Muscle layer of colon (tissue), 2 donors: ENCODE results near the gene NCOR1.
"Not testable (repeated sequence)": the region's sequence is repeated elsewhere in the genome, so short reads cannot be mapped to it uniquely, and the experiment has no call there.

ENCODE experiments used
- H3K27ac ChIP-seq: one replicate; pipeline ENCODE4 v1.7.0; 2013; ENCODE audit warnings: low read depth, mild to moderate bottlenecking, low read length, moderate library complexity
- H3K27me3 ChIP-seq, 2 donors: one replicate each; pipeline ENCODE4 v1.7.0; 2013; ENCODE audit warnings: low read length in 2 of 2, mild to moderate bottlenecking in 2 of 2; ENCODE audit not compliant: insufficient read depth in 2 of 2, control insufficient read depth in 1 of 2
- H3K36me3 ChIP-seq: one replicate; pipeline ENCODE4 v1.7.0; 2013; ENCODE audit warnings: mild to moderate bottlenecking, low read length; ENCODE audit not compliant: insufficient read depth
- H3K4me1 ChIP-seq: one replicate; pipeline ENCODE4 v1.7.0; 2013; ENCODE audit warnings: mild to moderate bottlenecking, low read length; ENCODE audit not compliant: insufficient read depth
- H3K4me3 ChIP-seq, 2 donors: one replicate each; pipeline ENCODE4 v1.7.0; 2013; ENCODE audit warnings: low read length in 2 of 2, low read depth in 1 of 2, mild to moderate bottlenecking in 1 of 2, moderate library complexity in 1 of 2
- H3K9ac ChIP-seq: one replicate; pipeline ENCODE4 v1.7.0; 2013; ENCODE audit warnings: low read length
- H3K9me3 ChIP-seq: one replicate; pipeline ENCODE4 v1.7.0; 2013; ENCODE audit warnings: mild to moderate bottlenecking, low read length
- donor health status: abdominal sarcoma.
- donor health status: Adenocarcinoma of cecum.

NCOR1 gene

DNA sequence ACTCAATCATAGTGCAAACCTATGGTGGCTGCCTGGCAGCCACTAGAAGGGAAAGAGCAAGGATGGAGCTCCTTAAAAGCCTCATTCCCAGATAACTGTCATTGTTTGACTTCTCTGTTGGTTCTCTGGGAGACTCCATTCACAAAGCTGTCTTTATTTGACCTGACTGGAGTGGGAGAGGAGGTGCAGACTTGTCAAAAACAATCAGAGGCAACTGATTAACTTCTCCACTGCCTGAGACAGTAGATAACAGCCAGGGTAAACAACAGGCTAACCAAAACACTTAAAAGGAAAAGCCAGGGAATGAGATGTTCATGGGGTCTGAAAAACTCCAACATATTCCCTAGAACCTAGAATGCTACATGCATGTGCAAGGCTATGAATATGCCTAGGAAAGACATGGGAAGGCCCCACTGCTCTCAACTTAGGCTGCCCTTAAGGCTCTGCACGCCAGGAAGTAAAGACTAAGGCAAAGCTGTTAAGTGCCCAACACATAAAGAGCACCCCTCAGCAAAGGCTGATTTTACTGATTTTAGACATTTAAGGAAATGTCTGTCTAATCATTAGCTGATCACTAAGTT is 133.7 kb downstream of the NCOR1 start:
- Histone ChIP-seq H3K4me3 (no peak overlapping the region), H3K9me3 (no peaks in the 10 kb centered on the region), H3K9ac (no peak overlapping the region), H3K27ac (no peak overlapping the region), H3K4me1 (peaks cover 18% of the 10 kb centered on the region), H3K27me3 (no peaks in the 10 kb centered on the region), H3K36me3 (peaks cover 20% of the 10 kb centered on the region)

DNA sequence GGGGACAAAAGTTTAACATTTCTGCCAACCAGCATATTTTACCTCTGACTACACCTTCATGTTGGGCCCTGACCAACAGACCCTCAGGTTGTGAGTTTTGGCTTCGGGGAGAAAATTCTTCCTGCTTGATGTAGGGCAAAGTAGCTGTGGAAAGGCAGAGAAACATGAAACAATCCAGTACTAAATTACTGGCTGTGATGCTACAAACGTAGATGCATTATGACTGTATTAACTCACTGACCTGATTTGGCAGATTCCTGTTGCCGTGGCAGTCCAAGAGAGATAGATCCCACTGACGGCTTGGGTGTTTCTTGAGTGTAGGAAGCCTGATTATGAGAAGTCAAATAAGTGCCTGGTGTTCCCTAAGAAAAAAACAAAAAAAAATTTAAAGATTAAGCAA is 135.0 kb downstream of the NCOR1 start:
- Histone ChIP-seq H3K27ac (no peak overlapping the region), H3K27me3 (no peaks in the 10 kb centered on the region), H3K36me3 (peaks cover 19% of the 10 kb centered on the region), H3K4me3 (no peak overlapping the region), H3K4me1 (peaks cover 10% of the 10 kb centered on the region), H3K9ac (no peak overlapping the region), H3K9me3 (no peaks in the 10 kb centered on the region)

DNA sequence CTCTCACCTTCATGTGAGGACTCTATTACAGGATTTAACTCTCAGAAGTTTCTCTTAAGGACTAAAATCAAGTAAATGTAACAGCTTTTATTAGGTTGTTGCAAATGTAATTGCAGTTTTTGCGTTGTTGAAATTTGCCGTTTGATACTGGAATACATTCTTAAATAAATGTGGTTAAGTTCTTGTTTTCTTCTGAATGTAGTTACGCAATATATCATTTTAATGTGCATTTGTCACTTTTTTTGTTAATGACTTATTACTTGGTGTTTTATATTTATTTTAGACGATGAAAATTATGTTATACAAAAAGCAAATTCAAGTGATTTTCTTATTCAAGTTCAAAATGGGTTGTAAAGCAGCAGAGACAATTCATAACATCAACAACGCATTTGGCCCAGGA is 139.4 kb downstream of the NCOR1 start:
- Histone ChIP-seq H3K4me3 (no peak overlapping the region), H3K9me3 (no peaks in the 10 kb centered on the region), H3K36me3 (peaks cover 45% of the 10 kb centered on the region), H3K27me3 (no peaks in the 10 kb centered on the region), H3K9ac (no peak overlapping the region), H3K27ac (no peak overlapping the region), H3K4me1 (no peaks in the 10 kb centered on the region)

DNA sequence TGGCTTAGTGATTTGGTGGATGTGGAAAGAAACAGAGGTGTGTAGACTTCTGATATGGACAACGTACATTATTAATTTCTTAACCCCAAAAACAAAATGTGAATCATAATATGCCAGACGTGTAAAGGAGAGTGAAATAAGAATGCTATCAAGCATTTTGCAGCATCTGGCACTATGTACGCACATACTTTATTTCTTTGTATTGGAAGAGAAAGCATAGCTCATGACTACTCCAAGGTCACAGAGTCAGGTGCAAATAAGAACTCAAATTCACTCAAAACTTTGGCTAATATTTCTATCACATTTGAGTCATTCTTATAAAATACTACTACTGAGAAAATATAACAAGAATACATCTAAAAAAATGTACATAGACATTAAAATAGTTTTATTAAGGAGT is 140.9 kb downstream of the NCOR1 start:
- H3K9me3 ChIP-seq = no peaks in the 10 kb centered on the region
- H3K27me3 ChIP-seq = no peaks in the 10 kb centered on the region
- H3K27ac ChIP-seq = no peak overlapping the region
- peaks cover 55% of the 10 kb centered on the region for H3K36me3 ChIP-seq
- H3K9ac ChIP-seq = no peak overlapping the region
- no peak overlapping the region for H3K4me3 ChIP-seq
- no peaks in the 10 kb centered on the region for H3K4me1 ChIP-seq

DNA sequence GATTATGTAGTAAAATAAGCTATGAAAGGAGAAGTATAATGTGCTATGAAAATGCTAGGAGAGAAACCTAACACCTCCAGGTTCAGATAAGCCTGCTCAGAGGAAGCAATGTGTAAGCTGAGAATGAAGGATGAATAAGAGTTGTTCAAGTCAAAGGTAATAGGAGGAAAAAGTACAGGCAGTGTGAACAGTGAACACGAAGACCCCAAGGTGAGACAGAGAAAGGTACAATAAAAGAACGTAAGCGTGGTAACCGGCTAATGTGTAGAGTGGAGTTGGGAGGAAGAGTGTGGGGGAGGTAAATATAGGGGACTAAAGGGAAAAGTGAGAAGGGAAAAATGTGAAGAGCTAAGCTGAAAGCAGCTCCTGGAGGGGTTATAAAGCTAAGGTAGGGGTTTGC is 141.5 kb downstream of the NCOR1 start:
- Histone ChIP-seq H3K27me3 (no peaks in the 10 kb centered on the region), H3K4me3 (no peak overlapping the region), H3K27ac (no peak overlapping the region), H3K4me1 (no peaks in the 10 kb centered on the region), H3K9me3 (no peaks in the 10 kb centered on the region), H3K9ac (no peak overlapping the region), H3K36me3 (peaks cover 52% of the 10 kb centered on the region)

DNA sequence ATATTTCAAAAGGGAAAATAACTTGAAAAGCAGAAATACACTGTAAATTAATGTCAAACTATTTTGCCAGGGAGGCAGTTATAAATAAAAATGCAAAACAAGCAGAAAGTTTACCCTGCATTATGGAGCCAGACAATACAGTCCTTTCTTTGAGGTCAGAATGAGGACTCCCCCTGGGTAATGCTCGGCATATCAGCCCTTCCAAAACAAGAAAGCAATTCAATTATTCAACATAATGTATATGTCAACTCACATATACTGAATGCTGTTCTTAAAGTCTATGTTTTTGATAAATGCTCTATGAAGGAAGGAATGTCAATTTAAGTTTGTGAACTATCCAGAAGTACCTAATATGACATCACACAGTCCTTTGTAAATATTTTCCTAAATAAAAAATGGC is 143.3 kb downstream of the NCOR1 start:
- no peak overlapping the region for H3K9ac ChIP-seq
- no peaks in the 10 kb centered on the region for H3K9me3 ChIP-seq
- H3K36me3 ChIP-seq = peaks cover 49% of the 10 kb centered on the region
- no peaks in the 10 kb centered on the region for H3K27me3 ChIP-seq
- H3K4me1 ChIP-seq = peaks cover 7% of the 10 kb centered on the region
- no peak overlapping the region for H3K4me3 ChIP-seq
- H3K27ac ChIP-seq = no peak overlapping the region

DNA sequence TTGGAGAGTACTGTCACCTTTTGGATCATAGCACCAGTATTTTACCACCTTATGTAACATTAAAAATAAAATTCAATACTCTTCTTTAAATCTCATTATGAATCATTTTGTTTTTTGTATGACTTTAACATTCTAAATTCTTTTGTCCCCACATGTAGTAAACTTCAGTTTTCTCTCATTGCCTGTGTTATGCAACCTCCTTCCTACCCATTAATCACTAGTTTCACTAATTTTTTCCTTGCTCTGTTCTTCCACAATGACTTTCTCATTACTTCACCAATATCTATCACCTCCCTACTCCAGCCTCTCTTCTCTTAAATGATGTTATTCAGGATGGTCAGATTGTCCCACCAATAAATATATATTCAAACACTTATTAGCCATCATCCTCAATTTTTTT is 147.0 kb downstream of the NCOR1 start:
- peaks cover 66% of the 10 kb centered on the region for H3K36me3 ChIP-seq
- no peaks in the 10 kb centered on the region for H3K9me3 ChIP-seq
- H3K4me3 ChIP-seq = no peak overlapping the region
- no peaks in the 10 kb centered on the region for H3K27me3 ChIP-seq
- peaks cover 12% of the 10 kb centered on the region for H3K4me1 ChIP-seq
- H3K27ac ChIP-seq = no peak overlapping the region
- no peak overlapping the region for H3K9ac ChIP-seq

DNA sequence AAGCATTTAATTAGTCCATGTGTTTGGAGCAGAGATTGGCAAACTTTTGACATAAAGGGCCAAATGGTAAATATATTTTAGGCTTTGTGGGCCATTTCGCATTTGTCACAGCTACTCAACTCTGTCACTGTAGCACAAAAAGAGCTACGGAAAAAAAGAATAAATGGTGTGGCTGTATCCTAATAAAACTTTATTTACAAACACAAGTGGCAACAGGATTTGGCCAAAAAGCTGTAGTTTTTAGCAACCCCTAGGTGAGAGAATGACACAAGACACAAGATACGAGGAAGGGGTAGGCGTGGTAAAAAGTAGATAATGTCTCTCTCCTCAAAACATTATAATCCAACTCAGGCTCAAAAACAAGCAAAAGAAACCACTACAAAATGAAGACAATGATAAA is 149.2 kb downstream of the NCOR1 start:
- Histone ChIP-seq H3K9me3 (no peaks in the 10 kb centered on the region), H3K36me3 (peaks cover 70% of the 10 kb centered on the region), H3K9ac (no peak overlapping the region), H3K4me3 (no peak overlapping the region), H3K27me3 (no peaks in the 10 kb centered on the region), H3K4me1 (peaks cover 12% of the 10 kb centered on the region), H3K27ac (no peak overlapping the region)

DNA sequence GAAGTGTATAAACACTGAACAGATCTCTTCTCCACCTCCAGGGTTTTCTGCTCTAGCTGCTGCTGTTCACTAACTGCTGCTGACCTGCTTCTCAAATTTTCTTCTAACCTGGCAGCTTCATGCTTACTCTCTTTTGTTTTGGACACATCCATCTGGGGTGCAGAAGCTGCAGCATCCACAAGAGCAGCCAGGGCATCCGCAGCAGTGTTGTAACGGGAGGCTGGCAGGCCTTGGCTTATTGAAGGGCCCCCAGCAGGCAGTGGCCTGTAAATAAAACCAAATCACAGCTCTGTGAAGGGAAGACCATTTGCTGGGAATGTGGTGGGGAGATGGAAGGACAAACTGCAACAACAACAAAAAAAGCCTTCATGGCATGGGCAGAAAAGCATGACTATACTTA is 153.7 kb downstream of the NCOR1 start:
- Histone ChIP-seq H3K27me3 (no peaks in the 10 kb centered on the region), H3K4me1 (peaks cover 21% of the 10 kb centered on the region), H3K9ac (no peak overlapping the region), H3K4me3 (no peak overlapping the region), H3K27ac (no peak overlapping the region), H3K9me3 (no peaks in the 10 kb centered on the region), H3K36me3 (peaks cover 60% of the 10 kb centered on the region)

DNA sequence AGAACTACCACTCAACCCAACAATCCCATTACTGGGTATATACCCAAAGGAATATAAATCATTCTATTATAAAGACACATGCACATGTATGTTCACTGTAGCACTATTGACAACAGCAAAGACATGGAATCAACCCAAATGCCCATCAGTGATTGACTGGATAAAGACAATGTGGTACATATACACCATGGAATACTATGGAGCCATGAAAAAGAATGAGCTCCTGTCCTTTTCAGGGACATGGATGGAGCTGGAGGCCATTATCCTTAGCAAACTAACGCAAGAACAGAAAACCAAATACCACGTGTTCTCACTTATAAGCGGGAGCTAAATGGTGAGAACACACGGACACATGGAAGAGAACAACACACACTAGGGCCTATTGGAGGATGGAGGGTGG is 160.2 kb downstream of the NCOR1 start:
- not testable (repeated sequence) for H3K27ac ChIP-seq, H3K9ac ChIP-seq, H3K4me3 ChIP-seq, H3K27me3 ChIP-seq, H3K9me3 ChIP-seq
- peaks cover 19% of the 10 kb centered on the region for H3K4me1 ChIP-seq
- H3K36me3 ChIP-seq = peaks cover 25% of the 10 kb centered on the region

DNA sequence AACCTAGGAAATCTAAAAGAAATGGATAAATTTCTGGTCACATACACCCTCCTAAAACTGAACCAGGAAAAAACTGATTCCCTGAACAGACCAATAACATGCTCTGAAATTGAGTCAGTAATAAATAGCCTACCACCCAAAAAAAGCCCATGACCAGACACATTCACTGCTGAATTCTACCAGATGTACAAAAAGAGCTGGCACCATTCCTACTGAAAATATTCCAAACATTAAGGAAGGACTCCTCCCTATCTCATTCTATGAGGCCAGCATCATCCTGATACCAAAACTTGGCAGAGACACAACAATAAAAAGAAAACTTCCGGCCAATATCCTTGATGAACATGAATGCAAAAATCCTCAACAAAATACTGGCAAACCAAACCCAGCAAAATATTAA is 162.8 kb downstream of the NCOR1 start:
- Histone ChIP-seq H3K4me3 (no peak overlapping the region), H3K27me3 (no peaks in the 10 kb centered on the region), H3K4me1 (no peaks in the 10 kb centered on the region), H3K9me3 (no peaks in the 10 kb centered on the region), H3K9ac (no peak overlapping the region), H3K27ac (no peak overlapping the region), H3K36me3 (peaks cover 42% of the 10 kb centered on the region)

DNA sequence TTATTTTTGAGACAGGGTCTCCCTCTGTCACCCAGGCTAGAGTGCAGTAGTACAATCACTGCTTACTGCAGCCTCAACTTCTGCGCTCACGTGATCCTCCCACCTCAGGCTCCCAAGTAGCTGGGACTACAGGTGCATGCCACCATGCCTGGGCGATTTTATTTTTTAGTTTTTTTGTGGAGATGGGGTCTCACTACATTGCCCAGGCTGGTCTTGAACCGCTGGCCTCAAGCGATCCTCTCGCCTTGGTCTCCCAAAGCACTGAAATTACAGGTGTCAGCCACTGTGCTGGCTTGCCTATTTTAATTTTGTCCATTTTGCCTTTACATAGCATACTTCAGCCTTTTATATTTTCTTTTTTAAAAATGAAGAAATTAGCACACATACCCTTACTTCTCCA is 164.5 kb downstream of the NCOR1 start:
- no peak overlapping the region for H3K9ac ChIP-seq
- H3K4me3 ChIP-seq = no peak overlapping the region
- no peak overlapping the region for H3K27ac ChIP-seq
- peaks cover 47% of the 10 kb centered on the region for H3K36me3 ChIP-seq
- no peaks in the 10 kb centered on the region for H3K27me3 ChIP-seq
- no peaks in the 10 kb centered on the region for H3K4me1 ChIP-seq
- no peaks in the 10 kb centered on the region for H3K9me3 ChIP-seq
